Testis (tissue), 3 donors: Measurements from ENCODE around the gene CAMTA1. TPM values are rescaled to one million over a fixed set of nuclear protein-coding genes. Genes with fewer than 3 reads are reported as not detected.

Experiments used
- DNase-seq: peaks from one replicate; pipeline ENCODE4 v3.0.0-alpha.2; 2019
- H3K27ac ChIP-seq, 2 donors: fragments of 200-600 bp; sonication (generic); one replicate each; pipeline ENCODE4 v1.5.1; 2019
- H3K27me3 ChIP-seq: fragments of 200-600 bp; sonication (generic); one replicate; pipeline ENCODE4 v1.5.1; 2019
- H3K36me3 ChIP-seq: fragments of 200-600 bp; sonication (generic); one replicate; pipeline ENCODE4 v1.5.1; 2017; ENCODE audit warnings: low read depth; ENCODE audit errors: missing control alignments
- H3K4me1 ChIP-seq: fragments of 200-600 bp; sonication (generic); one replicate; pipeline ENCODE4 v1.5.1; 2019
- H3K4me3 ChIP-seq, 2 donors: fragments of 200-600 bp; sonication (generic); one replicate each; pipeline ENCODE4 v1.5.1; 2017 to 2019
- H3K9me3 ChIP-seq: fragments of 200-600 bp; sonication (generic); one replicate; pipeline ENCODE4 v1.5.1; 2017
- CTCF ChIP-seq, 3 experiments: fragments of 450-650 bp in 2 of 3; fragments of 200-600 bp in 1 of 3; sonication (generic) in 1 of 3; IDR thresholded peaks; one replicate each; pipeline ENCODE4 v1.5.1; 2016 to 2019; ENCODE audit warnings: antibody characterized with exemption in 3 of 3, mild to moderate bottlenecking in 2 of 3, moderate library complexity in 1 of 3
- POLR2A ChIP-seq: fragments of 450-650 bp; IDR thresholded peaks from one replicate; pipeline ENCODE4 v1.6.1; 2017; ENCODE audit warnings: antibody characterized with exemption, mild to moderate bottlenecking, moderate library complexity
- WGBS, 2 donors: methylation state at CpG; one replicate each; pipeline ENCODE4 v1.1.5; 2018; 5-methylcytosine and 5-hydroxymethylcytosine counted together
- intact Hi-C: fragments of 100-400 bp; cut with DNase I; formaldehyde crosslinking; loops from one replicate; pipeline ENCODE4 v1.15.1; 2023; ENCODE audit warnings: low total_unique reads
- polyA plus RNA-seq: library from polyadenylated mRNA; stranded (reverse); fragments of 350-450 nt; fragmentation: Illumina TruSeq; extraction: RNeasy Lipid Tissue Mini Kit (QIAGEN cat#74804); gene quantifications from one replicate; pipeline ENCODE4 v1.2.3, GENCODE V29; 2014; ENCODE audit warnings: low read depth, low replicate concordance; ENCODE audit not compliant: insufficient read depth
- total RNA-seq, 2 donors: library from RNA; depleted of rRNA; stranded (reverse); fragments of >200 nt; gene quantifications; one replicate each; pipeline ENCODE4 v1.2.3, GENCODE V29; 2016

Gene CAMTA1
- total and polyA plus RNA-seq, 3 donors from 2014 or later: 116 to 158 (median 119) TPM

- Histone ChIP-seq H3K4me3 (no peak overlapping the region), H3K9me3 (no peaks in the 10 kb centered on the region), H3K4me1 (peaks cover 4% of the 10 kb centered on the region), H3K36me3 (no peaks in the 10 kb centered on the region), H3K27ac (no peak overlapping the region), H3K27me3 (no peaks in the 10 kb centered on the region)
- no peak for DNase-seq
- 92 to 94% methylated on average over 12 of the region's 12 CpGs for WGBS, 2 donors
- intact Hi-C loops: no loop called here
- no peak for TF ChIP-seq CTCF (IDR thresholded peaks at IDR 0.05)
- no peak for TF ChIP-seq POLR2A
Measured at GRCh38 chr1:7625401-7625800, 840.1 kb downstream of the CAMTA1 start.

- Histone ChIP-seq H3K27ac (no peak overlapping the region), H3K4me1 (no peaks in the 10 kb centered on the region), H3K27me3 (no peaks in the 10 kb centered on the region), H3K4me3 (no peak overlapping the region), H3K9me3 (no peaks in the 10 kb centered on the region), H3K36me3 (no peaks in the 10 kb centered on the region)
- intact Hi-C loops: no loop called here
- DNase-seq: no peak
- WGBS, 2 donors: 71 to 74% methylated on average over 3 to 4 of the region's 4 CpGs
- TF ChIP-seq POLR2A (no peak), CTCF (IDR thresholded peaks at IDR 0.05) (no peak)
Measured at GRCh38 chr1:7628273-7628672, 843.0 kb downstream of the CAMTA1 start.

- no peak for DNase-seq
- no peaks in the 10 kb centered on the region for H3K27me3 ChIP-seq
- H3K4me3 ChIP-seq: no peak overlapping the region
- H3K4me1 ChIP-seq: no peaks in the 10 kb centered on the region
- no peak for TF ChIP-seq POLR2A
- TF ChIP-seq CTCF (IDR thresholded peaks at IDR 0.05): no peak
- WGBS, 2 donors: 93 to 95% methylated on average over 7 to 8 of the region's 8 CpGs
- H3K36me3 ChIP-seq: no peaks in the 10 kb centered on the region
- H3K27ac ChIP-seq: no peak overlapping the region
- intact Hi-C loops: no loop called here
- H3K9me3 ChIP-seq: no peaks in the 10 kb centered on the region
Measured at GRCh38 chr1:7629011-7629410, 843.8 kb downstream of the CAMTA1 start.

GRCh38 chr1:7629465-7630195 lies 844.4 kb downstream of the CAMTA1 start:
- H3K27ac ChIP-seq: no peak overlapping the region
- H3K9me3 ChIP-seq: no peaks in the 10 kb centered on the region
- no peak for DNase-seq
- TF ChIP-seq POLR2A: no peak
- TF ChIP-seq CTCF (IDR thresholded peaks at IDR 0.05): no peak
- H3K4me1 ChIP-seq: no peaks in the 10 kb centered on the region
- 81 to 85% methylated on average over 19 to 22 of the region's 22 CpGs for WGBS, 2 donors
- intact Hi-C loops: no loop called here
- H3K36me3 ChIP-seq: no peaks in the 10 kb centered on the region
- H3K27me3 ChIP-seq: no peaks in the 10 kb centered on the region
- no peak overlapping the region for H3K4me3 ChIP-seq

- H3K9me3 ChIP-seq: no peaks in the 10 kb centered on the region
- no peak overlapping the region for H3K27ac ChIP-seq
- no peaks in the 10 kb centered on the region for H3K36me3 ChIP-seq
- intact Hi-C loops: no loop called here
- no peaks in the 10 kb centered on the region for H3K4me1 ChIP-seq
- H3K4me3 ChIP-seq: no peak overlapping the region
- no peak for TF ChIP-seq CTCF (IDR thresholded peaks at IDR 0.05)
- no peak for TF ChIP-seq POLR2A
- 88 to 92% methylated on average over 8 of the region's 8 CpGs for WGBS, 2 donors
- no peak for DNase-seq
- no peaks in the 10 kb centered on the region for H3K27me3 ChIP-seq
Measured at GRCh38 chr1:7630378-7630777, 845.1 kb downstream of the CAMTA1 start.
